Parathyroid adenoma (tissue), 2 donors: ENCODE results near the gene YJU2.
"Not testable (repeated sequence)": the region's sequence is repeated elsewhere in the genome, so short reads cannot be mapped to it uniquely, and the experiment has no call there.

Experiments used
- H2AFZ ChIP-seq: fragments of 300-600 bp; sonication (generic); one replicate; pipeline ENCODE4 v1.7.0; 2017; ENCODE audit warnings: antibody characterized with exemption, mild to moderate bottlenecking
- H3K27ac ChIP-seq: fragments of 300-600 bp; sonication (generic); one replicate; pipeline ENCODE4 v1.7.0; 2017
- H3K27me3 ChIP-seq: fragments of 300-600 bp; sonication (generic); one replicate; pipeline ENCODE4 v1.7.0; 2017; ENCODE audit warnings: low read length; ENCODE audit not compliant: control insufficient read depth, insufficient read depth
- H3K36me3 ChIP-seq: fragments of 300-600 bp; sonication (generic); one replicate; pipeline ENCODE4 v1.7.0; 2017; ENCODE audit warnings: low read length; ENCODE audit not compliant: control insufficient read depth, insufficient read depth
- H3K4me1 ChIP-seq: fragments of 300-600 bp; sonication (generic); one replicate; pipeline ENCODE4 v1.7.0; 2017; ENCODE audit warnings: control low read depth
- H3K4me2 ChIP-seq: fragments of 300-600 bp; sonication (generic); one replicate; pipeline ENCODE4 v1.7.0; 2017; ENCODE audit warnings: low read length
- H3K4me3 ChIP-seq: fragments of 300-600 bp; sonication (generic); one replicate; pipeline ENCODE4 v1.7.0; 2017; ENCODE audit warnings: low read depth, low read length
- H3K79me2 ChIP-seq: fragments of 300-600 bp; sonication (generic); one replicate; pipeline ENCODE4 v1.7.0; 2017; ENCODE audit warnings: control low read depth
- H3K9ac ChIP-seq: fragments of 300-600 bp; sonication (generic); one replicate; pipeline ENCODE4 v1.7.0; 2017; ENCODE audit warnings: mild to moderate bottlenecking
- H3K9me3 ChIP-seq: fragments of 300-600 bp; sonication (generic); one replicate; pipeline ENCODE4 v1.7.0; 2017; ENCODE audit warnings: low read length; ENCODE audit not compliant: control insufficient read depth
- TF ChIP-seq, protein P1 (sequence below): fragments of 300-600 bp; sonication (generic); IDR thresholded peaks from one replicate; pipeline ENCODE4 v1.7.0; 2017; ENCODE audit warnings: antibody characterized with exemption, mild to moderate bottlenecking
- donor health status: primary hyperparathyroidism.

The YJU2 gene

DNA sequence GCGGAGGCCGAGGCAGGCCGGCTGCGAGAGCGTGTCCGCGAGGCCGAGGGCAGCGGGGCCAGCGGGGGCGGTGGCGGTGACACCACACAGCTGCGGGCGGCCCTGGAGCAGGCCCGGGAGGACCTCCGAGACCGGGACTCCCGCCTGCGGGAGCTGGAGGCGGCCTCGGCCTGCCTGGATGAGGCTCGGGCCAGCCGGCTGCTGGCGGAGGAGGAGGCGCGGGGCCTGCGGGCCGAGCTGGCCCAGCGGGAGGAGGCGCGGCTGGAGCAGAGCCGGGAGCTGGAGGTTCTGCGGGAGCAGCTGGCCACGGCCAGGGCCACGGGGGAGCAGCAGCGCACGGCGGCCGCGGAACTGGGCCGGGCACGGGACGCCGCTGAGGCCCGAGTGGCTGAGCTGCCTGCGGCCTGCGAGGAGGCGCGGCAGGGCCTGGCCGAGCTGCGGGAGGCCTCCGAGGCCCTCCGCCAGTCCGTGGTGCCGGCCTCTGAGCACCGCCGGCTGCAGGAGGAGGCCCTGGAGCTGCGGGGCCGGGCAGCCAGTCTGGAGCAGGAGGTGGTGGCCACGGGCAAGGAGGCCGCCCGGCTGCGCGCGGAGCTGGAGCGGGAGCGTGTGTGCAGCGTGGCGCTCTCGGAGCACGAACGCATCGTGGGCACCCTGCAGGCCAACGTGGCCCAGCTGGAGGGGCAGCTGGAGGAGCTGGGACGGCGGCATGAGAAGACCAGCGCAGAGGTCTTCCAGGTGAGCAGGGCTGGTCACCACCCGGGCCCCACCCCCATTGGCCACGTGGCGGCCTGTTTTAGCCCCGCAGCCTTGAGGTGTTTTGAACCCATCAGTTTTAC, 29.2 kb upstream of the YJU2 start:
- TF ChIP-seq, protein P1, sequence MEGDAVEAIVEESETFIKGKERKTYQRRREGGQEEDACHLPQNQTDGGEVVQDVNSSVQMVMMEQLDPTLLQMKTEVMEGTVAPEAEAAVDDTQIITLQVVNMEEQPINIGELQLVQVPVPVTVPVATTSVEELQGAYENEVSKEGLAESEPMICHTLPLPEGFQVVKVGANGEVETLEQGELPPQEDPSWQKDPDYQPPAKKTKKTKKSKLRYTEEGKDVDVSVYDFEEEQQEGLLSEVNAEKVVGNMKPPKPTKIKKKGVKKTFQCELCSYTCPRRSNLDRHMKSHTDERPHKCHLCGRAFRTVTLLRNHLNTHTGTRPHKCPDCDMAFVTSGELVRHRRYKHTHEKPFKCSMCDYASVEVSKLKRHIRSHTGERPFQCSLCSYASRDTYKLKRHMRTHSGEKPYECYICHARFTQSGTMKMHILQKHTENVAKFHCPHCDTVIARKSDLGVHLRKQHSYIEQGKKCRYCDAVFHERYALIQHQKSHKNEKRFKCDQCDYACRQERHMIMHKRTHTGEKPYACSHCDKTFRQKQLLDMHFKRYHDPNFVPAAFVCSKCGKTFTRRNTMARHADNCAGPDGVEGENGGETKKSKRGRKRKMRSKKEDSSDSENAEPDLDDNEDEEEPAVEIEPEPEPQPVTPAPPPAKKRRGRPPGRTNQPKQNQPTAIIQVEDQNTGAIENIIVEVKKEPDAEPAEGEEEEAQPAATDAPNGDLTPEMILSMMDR = no peak
- H3K36me3 ChIP-seq = no peaks in the 10 kb centered on the region
- no peak overlapping the region for H3K9ac ChIP-seq
- no peak overlapping the region for H3K27ac ChIP-seq
- no peak overlapping the region for H2AFZ ChIP-seq
- no peaks in the 10 kb centered on the region for H3K27me3 ChIP-seq
- no peaks in the 10 kb centered on the region for H3K9me3 ChIP-seq
- no peak overlapping the region for H3K4me3 ChIP-seq
- no peak overlapping the region for H3K4me2 ChIP-seq
- H3K79me2 ChIP-seq = no peaks in the 10 kb centered on the region
- no peaks in the 10 kb centered on the region for H3K4me1 ChIP-seq

DNA sequence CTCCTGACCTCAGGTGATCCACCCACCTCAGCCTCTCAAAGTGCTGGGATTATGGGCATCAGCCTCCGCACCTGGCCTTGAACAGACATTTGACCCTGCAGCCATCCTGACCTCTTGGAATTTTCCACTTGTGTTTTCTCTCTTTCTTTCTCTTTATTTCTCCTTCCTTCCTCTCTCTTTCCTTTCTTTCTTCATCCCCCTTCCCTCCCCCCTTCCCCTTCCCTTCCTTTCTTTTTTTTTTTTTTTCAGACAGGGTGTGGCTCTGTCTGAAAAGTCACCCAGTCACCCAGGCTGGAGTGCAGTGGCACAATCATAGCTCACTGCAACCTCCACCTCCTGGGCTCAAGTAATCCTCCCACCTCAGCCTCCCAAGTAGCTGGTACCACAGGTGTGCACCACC, 28.4 kb upstream of the YJU2 start:
- H3K27me3 ChIP-seq, H3K4me1 ChIP-seq, H3K9me3 ChIP-seq, H3K27ac ChIP-seq, H2AFZ ChIP-seq, H3K36me3 ChIP-seq, H3K4me3 ChIP-seq, H3K9ac ChIP-seq, H3K79me2 ChIP-seq, H3K4me2 ChIP-seq: not testable (repeated sequence)

DNA sequence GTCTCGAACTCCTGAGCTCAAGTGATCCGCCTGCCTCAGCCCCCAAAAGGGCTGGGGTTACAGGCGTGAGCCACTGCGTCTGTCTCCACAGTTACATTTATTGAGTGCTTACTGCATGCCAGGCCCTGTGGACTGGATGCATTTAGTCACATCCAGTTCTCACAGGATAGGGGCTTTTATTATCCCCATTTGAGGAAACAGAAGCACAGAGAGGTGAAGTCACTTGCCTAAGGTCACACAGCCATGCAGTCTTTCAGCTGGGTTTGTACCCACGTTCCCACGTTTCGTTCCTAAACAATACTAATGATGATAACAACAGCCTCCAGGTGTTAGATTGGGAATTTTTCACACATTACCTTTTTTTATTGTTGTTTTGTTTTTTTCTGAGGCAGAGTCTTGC, 26.7 kb upstream of the YJU2 start:
- no peaks in the 10 kb centered on the region for H3K79me2 ChIP-seq
- H3K9me3 ChIP-seq = no peaks in the 10 kb centered on the region
- H2AFZ ChIP-seq = no peak overlapping the region
- H3K4me2 ChIP-seq = no peak overlapping the region
- TF ChIP-seq, protein P1 = no peak
- H3K9ac ChIP-seq = no peak overlapping the region
- H3K27me3 ChIP-seq = no peaks in the 10 kb centered on the region
- H3K4me1 ChIP-seq = no peaks in the 10 kb centered on the region
- H3K36me3 ChIP-seq = no peaks in the 10 kb centered on the region
- no peak overlapping the region for H3K27ac ChIP-seq
- no peak overlapping the region for H3K4me3 ChIP-seq

- Histone ChIP-seq H3K4me2 (no peak overlapping the region), H3K9ac (no peak overlapping the region), H3K36me3 (no peaks in the 10 kb centered on the region), H3K27me3 (no peaks in the 10 kb centered on the region), H3K4me3 (no peak overlapping the region), H3K79me2 (no peaks in the 10 kb centered on the region), H3K9me3 (no peaks in the 10 kb centered on the region), H3K4me1 (no peaks in the 10 kb centered on the region), H2AFZ (no peak overlapping the region), H3K27ac (no peak overlapping the region)
- TF ChIP-seq, protein P1 = no peak
These were observed 22.4 kb upstream of the YJU2 start for GRCh38 chr19:4224470-4224869.

- TF ChIP-seq, protein P1 = no peak
These were observed 21.0 kb upstream of the YJU2 start for GRCh38 chr19:4225885-4226284.

More at GRCh38 chr19:4225885-4226284, 21.0 kb upstream of the YJU2 start:
- Histone ChIP-seq H3K4me2 (no peak overlapping the region), H3K4me3 (no peak overlapping the region), H3K4me1 (no peaks in the 10 kb centered on the region), H3K9ac (no peak overlapping the region), H3K27ac (no peak overlapping the region), H3K9me3 (no peaks in the 10 kb centered on the region), H3K36me3 (no peaks in the 10 kb centered on the region), H2AFZ (no peak overlapping the region), H3K79me2 (no peaks in the 10 kb centered on the region), H3K27me3 (no peaks in the 10 kb centered on the region)
